ENCODE results near the gene MYT1. TPM values are rescaled to one million over a fixed set of nuclear protein-coding genes. Genes with fewer than 3 reads are reported as not detected.
A peak's percentile ranks its signal among the peaks of the same experiment; 100 is the strongest.

Gene MYT1
- total and polyA plus RNA-seq, 2 of the 13 experiments (the other 11 are each of a cell fraction or from before 2014, with no cell fraction given): 0.58 to 2.5 TPM

DNA sequence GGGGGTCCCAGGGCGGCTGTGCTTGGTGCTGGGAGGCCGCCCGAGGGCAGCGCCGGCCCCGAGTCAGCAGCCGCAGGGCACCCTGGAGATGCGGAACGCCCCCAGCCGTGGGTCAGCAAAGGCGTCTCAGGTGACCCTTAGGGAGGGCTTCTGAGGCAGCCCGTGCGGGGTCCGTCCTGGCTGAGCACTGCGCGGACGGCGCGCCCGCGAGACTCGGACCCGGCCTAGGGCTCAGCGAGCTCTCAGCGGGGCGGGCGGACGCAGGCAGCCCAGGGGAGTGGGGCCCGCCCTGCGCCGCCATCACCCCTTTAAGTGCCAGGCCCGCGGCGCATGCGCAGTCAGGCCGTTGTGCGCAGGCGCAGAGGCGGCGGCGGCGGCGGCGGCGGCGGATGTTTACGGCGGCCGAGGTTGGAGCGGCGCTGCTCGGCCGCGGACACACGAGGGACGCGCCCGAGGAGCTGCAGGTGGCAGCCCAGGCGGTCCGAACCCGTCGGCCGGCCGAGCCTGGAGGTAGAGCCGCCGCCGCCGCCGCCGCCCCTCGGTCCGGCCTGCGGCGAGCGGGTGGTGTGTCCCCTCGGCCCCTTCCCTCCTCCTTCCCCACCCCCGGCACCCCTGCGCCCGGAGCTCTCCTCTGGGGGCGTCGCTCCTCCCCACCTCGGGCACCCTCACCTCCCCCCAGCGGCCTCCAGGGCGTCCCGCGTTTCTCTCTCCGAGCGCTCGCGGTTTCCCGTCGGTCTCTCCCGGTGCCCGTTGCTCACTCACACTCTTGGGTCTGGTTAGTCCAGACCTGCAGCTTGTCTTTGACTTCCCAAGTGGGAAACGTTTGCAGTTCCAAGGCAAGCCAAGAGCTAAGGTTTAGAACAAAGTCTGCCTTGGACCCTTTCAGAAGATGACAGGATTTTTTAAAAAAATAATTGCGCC lies 91.4 kb downstream of the MYT1 start, which contains the start of gene PCMTD2 (continued):
- TF ChIP-seq, protein P1, sequence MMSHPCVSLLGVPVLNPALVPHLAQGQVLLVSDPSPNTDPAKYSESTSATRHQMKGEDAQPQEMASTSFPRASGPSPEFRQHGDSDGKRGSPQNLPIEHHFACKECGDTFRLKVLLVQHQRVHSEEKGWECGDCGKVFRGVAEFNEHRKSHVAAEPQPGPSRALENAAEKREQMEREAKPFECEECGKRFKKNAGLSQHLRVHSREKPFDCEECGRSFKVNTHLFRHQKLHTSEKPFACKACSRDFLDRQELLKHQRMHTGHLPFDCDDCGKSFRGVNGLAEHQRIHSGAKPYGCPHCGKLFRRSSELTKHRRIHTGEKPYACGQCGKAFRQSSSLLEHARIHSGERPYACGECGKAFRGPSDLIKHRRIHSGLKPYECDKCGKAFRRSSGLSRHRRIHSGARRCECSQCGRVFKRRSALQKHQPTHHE (CRISPR knock-in tag; IDR thresholded peaks at IDR 0.05; ENCODE audit: borderline replicate concordance): peak; percentile 84; the same call in 1 of the 2 replicates
- peak; percentile 89 for TF ChIP-seq HNRNPLL (IDR thresholded peaks at IDR 0.05; ENCODE audit: low read depth, low read length, poor library complexity, severe bottlenecking)
- no peak for TF ChIP-seq ZNF382 (CRISPR knock-in tag; IDR thresholded peaks at IDR 0.05; ENCODE audit: borderline replicate concordance)
- TF ChIP-seq SIX1 (CRISPR knock-in tag; IDR thresholded peaks at IDR 0.05; ENCODE audit: borderline replicate concordance): no peak
- TF ChIP-seq, protein P2, sequence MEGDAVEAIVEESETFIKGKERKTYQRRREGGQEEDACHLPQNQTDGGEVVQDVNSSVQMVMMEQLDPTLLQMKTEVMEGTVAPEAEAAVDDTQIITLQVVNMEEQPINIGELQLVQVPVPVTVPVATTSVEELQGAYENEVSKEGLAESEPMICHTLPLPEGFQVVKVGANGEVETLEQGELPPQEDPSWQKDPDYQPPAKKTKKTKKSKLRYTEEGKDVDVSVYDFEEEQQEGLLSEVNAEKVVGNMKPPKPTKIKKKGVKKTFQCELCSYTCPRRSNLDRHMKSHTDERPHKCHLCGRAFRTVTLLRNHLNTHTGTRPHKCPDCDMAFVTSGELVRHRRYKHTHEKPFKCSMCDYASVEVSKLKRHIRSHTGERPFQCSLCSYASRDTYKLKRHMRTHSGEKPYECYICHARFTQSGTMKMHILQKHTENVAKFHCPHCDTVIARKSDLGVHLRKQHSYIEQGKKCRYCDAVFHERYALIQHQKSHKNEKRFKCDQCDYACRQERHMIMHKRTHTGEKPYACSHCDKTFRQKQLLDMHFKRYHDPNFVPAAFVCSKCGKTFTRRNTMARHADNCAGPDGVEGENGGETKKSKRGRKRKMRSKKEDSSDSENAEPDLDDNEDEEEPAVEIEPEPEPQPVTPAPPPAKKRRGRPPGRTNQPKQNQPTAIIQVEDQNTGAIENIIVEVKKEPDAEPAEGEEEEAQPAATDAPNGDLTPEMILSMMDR (CRISPR knock-in tag; IDR thresholded peaks at IDR 0.05): peak; percentile 52
- TF ChIP-seq, protein P3, sequence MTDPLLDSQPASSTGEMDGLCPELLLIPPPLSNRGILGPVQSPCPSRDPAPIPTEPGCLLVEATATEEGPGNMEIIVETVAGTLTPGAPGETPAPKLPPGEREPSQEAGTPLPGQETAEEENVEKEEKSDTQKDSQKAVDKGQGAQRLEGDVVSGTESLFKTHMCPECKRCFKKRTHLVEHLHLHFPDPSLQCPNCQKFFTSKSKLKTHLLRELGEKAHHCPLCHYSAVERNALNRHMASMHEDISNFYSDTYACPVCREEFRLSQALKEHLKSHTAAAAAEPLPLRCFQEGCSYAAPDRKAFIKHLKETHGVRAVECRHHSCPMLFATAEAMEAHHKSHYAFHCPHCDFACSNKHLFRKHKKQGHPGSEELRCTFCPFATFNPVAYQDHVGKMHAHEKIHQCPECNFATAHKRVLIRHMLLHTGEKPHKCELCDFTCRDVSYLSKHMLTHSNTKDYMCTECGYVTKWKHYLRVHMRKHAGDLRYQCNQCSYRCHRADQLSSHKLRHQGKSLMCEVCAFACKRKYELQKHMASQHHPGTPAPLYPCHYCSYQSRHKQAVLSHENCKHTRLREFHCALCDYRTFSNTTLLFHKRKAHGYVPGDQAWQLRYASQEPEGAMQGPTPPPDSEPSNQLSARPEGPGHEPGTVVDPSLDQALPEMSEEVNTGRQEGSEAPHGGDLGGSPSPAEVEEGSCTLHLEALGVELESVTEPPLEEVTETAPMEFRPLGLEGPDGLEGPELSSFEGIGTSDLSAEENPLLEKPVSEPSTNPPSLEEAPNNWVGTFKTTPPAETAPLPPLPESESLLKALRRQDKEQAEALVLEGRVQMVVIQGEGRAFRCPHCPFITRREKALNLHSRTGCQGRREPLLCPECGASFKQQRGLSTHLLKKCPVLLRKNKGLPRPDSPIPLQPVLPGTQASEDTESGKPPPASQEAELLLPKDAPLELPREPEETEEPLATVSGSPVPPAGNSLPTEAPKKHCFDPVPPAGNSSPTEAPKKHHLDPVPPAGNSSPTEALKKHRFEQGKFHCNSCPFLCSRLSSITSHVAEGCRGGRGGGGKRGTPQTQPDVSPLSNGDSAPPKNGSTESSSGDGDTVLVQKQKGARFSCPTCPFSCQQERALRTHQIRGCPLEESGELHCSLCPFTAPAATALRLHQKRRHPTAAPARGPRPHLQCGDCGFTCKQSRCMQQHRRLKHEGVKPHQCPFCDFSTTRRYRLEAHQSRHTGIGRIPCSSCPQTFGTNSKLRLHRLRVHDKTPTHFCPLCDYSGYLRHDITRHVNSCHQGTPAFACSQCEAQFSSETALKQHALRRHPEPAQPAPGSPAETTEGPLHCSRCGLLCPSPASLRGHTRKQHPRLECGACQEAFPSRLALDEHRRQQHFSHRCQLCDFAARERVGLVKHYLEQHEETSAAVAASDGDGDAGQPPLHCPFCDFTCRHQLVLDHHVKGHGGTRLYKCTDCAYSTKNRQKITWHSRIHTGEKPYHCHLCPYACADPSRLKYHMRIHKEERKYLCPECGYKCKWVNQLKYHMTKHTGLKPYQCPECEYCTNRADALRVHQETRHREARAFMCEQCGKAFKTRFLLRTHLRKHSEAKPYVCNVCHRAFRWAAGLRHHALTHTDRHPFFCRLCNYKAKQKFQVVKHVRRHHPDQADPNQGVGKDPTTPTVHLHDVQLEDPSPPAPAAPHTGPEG (CRISPR knock-in tag; IDR thresholded peaks at IDR 0.05): peak; percentile 76; the same call in 1 of the 2 replicates
- peak; percentile 78 for TF ChIP-seq RAD21 (CRISPR knock-in tag; IDR thresholded peaks at IDR 0.05)
- 0 out of 2 replicates have a peak, but pooled peaks have one; percentile 11 for TF ChIP-seq FOSL2 (CRISPR knock-in tag; IDR thresholded peaks at IDR 0.05)
- no peak; the same call in 1 of the 2 replicates for TF ChIP-seq HNF4G (IDR thresholded peaks at IDR 0.05; ENCODE audit: borderline replicate concordance, low read depth, low read length)
- peak; percentile 53 for TF ChIP-seq HNF4G (CRISPR knock-in tag; IDR thresholded peaks at IDR 0.05; ENCODE audit: borderline replicate concordance, low read depth)
- TF ChIP-seq KDM4B (CRISPR knock-in tag; IDR thresholded peaks at IDR 0.05): 0 out of 2 replicates have a peak, but pooled peaks have one; percentile 48
- TF ChIP-seq ZNF607 (CRISPR knock-in tag; IDR thresholded peaks at IDR 0.05; ENCODE audit: borderline replicate concordance): peak; percentile 98
- TF ChIP-seq ETV6 (CRISPR knock-in tag; conservative IDR thresholded peaks at IDR 0.05): peak; percentile 70
- no peak for TF ChIP-seq ZNF629 (CRISPR knock-in tag; conservative IDR thresholded peaks at IDR 0.05)
- TF ChIP-seq, protein P4, sequence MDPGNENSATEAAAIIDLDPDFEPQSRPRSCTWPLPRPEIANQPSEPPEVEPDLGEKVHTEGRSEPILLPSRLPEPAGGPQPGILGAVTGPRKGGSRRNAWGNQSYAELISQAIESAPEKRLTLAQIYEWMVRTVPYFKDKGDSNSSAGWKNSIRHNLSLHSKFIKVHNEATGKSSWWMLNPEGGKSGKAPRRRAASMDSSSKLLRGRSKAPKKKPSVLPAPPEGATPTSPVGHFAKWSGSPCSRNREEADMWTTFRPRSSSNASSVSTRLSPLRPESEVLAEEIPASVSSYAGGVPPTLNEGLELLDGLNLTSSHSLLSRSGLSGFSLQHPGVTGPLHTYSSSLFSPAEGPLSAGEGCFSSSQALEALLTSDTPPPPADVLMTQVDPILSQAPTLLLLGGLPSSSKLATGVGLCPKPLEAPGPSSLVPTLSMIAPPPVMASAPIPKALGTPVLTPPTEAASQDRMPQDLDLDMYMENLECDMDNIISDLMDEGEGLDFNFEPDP (CRISPR knock-in tag; conservative IDR thresholded peaks at IDR 0.05): no peak
- peak; percentile 71; the same call in 1 of the 2 replicates for TF ChIP-seq CHD2 (IDR thresholded peaks at IDR 0.05; ENCODE audit: low read depth, low read length)

Data from HepG2 (cell line).